HUDEP-2 (cell line): Measurements from ENCODE around the gene ACOX2.
"Not testable (repeated sequence)": the region's sequence is repeated elsewhere in the genome, so short reads cannot be mapped to it uniquely, and the experiment has no call there.

Experiments
- DNase-seq, 76 experiments: peaks; one replicate each; lab custom pipeline; 2025; ENCODE audit not compliant: unreplicated experiment in 76 of 76; lab: John Stamatoyannopoulos, UW

ACOX2 gene

DNA sequence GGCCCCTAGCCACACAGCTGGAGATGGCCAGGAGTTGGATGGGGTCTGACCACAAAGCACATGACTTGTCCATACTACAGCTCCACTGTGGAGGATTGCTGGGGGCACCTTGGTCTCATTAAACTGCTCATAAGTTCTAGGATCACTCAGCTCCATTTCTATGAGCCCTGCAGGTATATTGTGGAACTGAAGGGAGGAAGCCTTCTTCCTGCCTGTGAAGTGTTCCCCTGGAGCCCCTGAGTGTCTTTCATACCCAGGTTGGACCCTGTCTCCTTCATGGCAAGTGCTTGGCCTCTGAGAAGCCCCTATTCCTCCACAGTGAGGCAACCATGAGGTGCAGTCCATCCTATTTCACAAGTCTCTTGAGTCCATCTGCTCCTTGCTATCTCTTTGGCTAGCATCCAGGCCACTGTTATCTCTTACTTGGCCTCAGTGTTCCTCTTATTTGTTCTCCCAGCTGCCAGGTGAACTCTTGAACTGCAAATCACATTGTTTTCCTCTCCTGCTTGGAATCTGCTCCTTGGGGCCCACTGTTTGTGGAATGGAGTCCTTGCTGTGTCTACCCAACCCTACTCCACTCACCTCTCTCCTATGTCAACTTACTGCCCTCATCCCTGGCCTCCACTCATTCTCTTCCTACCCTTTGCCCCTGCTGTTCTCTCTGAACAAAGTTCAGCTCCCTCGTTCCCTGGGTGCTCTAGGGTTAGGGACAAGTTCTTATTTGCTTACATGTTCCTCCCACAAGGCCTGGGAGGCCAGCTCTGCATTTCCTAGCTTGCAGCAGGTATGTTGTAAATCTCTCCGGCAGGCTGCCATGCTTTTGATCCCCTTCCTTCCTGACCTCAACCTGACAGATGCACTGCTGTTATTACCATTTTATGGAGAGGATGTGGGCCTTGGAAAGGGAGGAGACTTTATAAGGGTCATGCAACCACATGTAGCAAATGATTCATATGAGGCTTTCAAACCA lies 1.2 kb downstream of the ACOX2 start:
- peak in 11 of 76 experiments; percentile 4 to 30 (median 11) for DNase-seq

- DNase-seq: no peak
Measured at GRCh38 chr3:58534592-58535494, 2.1 kb downstream of the ACOX2 start.

DNA sequence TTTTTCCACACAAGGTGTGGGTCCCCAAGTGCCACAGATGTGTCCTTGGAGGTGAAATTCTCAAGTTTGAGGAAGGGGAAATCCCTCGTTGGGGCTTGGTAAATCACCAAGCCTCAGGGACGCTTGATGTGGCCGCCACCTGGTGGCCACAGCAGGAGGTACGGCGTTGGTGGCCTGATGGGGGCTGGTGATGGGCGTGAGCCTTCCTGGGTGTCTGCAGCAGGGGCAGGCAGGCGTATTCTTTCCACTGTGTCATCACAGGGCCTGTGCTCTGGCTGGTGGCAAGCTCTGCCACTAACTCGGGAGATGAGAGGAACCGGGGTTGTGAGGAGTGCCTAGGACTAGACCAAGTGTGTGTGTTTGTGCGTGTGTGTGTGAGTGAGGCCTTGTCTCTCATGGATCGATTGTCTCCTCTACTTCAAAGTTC lies 4.2 kb downstream of the ACOX2 start:
- DNase-seq: peak in 64 of 76 experiments; percentile 2 to 76 (median 40)

- no peak for DNase-seq
Measured at GRCh38 chr3:58531956-58532355, 5.0 kb downstream of the ACOX2 start.

GRCh38 chr3:58531555-58531954 lies 5.4 kb downstream of the ACOX2 start:
- DNase-seq: no peak

DNA sequence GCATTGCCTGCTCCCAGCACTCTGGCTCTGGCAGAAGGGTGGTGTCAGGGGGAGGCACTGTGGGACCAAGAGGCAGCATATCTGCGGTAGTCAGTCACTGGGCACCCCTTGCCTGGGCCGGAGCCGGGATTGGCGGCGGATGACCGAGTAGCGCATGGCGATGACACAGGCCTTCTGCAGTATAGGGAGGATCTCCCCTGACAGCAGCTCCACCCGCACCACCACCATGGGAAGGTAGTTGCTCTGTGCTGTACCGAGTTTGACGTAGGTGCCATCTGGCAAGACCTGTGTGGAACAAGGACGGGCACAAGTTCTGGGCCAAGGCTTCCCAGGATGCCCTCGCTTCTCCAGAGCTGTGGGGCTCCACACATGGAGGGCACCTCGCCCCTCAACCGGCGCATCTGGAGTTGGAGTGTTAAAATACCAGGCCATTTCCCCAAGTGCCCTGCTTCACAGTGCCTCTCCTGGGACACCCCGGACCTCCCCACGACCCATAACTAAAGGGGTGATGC lies 6.6 kb downstream of the ACOX2 start:
- no peak for DNase-seq

- DNase-seq: peak in 14 of 76 experiments; percentile 7 to 47 (median 25)
Measured at GRCh38 chr3:58529516-58530353, 7.3 kb downstream of the ACOX2 start.

GRCh38 chr3:58528629-58529028 lies 8.4 kb downstream of the ACOX2 start:
- DNase-seq: peak in 12 of 76 experiments; percentile 2 to 55 (median 20)

- DNase-seq: not testable (repeated sequence)
Measured at GRCh38 chr3:58527440-58527839, 9.6 kb downstream of the ACOX2 start.

DNA sequence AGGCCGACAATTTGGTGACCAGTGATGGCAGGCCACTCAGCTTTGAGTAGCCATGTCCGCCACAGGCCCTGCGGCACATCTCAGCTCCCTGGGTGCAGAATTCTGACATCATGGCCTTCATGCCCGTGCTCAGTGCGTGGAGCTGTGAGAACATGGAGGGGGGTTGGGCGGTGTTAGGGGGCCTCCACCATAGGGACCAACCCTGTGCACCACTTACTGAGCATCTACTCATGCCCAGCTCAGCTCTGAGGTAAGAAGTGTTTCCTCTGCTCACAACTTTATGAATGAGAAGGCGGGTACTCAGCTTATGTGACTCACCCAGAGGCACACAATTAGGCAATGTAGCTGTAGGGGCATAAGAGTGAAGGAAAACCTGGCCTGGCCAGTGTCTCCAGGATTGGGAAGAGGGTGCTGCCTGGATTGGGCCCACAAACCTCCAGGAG lies 10.5 kb downstream of the ACOX2 start:
- no peak for DNase-seq

- DNase-seq: no peak
Measured at GRCh38 chr3:58524326-58524888, 12.6 kb downstream of the ACOX2 start.

GRCh38 chr3:58522759-58523425 lies 14.1 kb downstream of the ACOX2 start:
- DNase-seq: peak in 1 of 76 experiments; percentile 9

DNA sequence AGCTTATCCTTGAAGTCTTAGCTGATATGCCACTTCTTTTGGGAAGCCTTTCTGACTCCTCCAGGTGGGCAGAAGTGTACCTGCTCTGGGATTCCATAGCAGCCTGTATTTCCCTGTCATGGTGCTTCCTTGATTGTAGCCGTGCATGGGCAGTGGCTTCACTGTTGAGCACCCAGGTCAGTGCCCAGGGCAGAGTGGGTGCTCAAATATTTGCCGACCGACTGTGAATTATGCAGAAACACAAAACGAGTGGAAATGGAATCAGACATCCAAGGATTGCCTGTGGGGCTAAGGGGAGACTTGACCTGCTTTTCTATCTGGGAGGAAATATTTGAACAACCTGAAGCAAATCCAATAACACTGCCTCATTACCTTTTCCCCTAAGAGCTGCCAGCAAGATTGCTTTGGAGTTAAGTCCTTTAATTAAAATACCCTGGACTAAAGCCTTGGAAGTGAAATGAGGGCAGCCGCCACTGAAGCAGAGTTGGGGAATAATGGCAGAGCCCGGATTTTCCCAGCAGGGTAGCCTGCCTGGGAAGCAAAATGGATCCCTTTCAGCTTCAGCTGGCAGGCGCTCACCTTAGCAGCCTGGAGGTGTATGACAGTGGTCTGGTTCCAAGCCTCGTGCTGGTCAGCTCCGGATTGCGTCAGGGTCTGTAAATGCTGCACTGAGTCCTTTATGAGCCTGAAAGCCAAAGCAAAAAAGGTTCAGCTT lies 14.9 kb downstream of the ACOX2 start:
- no peak for DNase-seq

DNA sequence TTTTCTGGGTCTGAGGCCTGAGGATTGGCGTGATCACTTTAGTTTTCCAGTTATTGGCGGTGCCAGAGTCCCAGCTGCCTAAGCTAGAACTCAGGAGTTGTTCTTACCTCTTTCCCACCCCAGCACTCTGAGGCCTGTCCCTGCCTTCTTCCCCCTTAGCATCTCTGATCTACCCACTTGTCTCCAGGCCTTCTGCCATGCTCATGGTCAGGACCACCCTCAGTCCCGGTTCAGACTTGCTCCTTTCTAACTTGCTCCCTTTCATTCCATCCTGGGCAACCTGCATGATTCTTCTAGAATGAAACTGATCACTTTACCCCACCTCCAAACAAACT lies 15.7 kb downstream of the ACOX2 start:
- DNase-seq: no peak

DNA sequence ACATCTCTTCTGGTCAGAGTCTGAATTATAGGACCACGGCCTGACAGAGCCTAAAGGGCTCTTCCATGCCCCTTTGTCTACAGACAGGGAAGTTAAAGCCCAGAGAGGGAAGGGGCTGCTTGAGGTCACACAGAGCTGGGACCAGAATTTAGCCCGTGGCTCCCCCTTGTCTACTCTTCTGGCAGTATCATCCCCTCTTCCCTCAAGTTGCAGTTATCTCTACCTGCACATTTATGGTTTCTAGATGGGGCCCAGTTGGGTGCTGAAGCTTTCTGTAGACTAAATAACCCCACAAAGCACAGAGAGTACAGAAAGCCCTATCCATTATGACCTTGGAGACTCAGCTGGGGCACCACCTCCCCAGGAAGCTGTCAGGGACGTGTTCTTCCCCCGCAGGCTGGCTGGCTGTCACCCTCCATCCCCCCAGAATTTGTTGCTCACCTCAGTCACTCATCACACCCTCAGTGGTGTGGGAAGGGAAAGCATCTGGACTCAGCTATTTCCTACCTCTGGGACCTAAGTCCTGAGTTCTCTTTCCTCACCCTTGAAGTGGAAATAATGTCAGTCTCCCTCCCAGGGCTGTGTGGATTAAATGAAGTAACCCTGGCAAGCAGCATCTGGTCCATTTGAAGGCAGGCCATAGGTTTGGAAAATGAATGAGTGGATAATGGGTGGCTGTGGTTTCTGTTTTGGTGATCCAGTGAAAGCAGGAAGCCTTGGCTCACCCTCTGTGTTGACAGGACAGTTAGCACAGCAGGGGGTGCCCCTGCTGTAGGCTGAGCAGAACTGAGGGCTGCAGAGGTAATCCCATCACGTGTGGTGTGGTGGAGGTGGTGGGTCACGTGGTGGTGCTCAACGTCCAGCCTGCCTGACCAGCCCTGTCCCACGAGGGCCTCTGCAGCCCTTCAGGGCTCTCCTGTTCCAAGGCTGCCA lies 16.3 kb downstream of the ACOX2 start:
- peak in 4 of 76 experiments; percentile 10 to 23 (median 13) for DNase-seq

DNA sequence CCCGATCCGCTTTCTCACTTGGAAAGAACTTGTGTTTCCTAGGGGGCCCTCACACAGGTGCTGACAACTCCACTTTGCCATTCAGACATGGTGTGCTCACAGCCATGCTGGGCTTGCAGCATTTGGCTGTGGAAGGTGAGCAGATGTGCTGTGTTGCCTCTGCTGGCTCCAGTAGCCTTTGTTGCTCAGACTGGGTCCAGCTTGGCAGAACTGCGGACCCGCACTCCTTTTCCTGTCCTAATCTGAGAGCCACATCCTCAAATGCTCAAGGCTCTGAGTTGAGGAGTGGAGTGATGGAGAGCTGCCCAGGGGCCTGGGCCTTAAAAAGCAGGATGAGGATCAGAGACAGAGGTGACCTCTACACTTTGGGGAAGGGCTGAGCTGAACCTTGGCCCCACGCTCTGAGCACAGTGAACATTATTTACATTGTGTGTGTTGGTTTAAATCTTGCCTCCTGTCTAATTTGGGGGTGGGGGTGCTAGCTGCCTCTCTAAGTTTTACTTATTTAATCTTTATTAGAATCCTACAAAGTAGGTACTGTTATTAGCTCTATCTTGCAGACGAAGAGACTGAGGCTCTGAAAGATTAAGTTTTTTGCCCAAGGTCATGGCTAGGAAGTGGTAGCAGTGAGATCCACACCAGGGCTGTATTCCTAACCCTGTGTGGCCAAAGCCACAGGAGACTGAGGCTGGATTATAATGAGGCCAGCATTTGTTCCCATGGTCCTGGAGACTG lies 17.2 kb downstream of the ACOX2 start:
- DNase-seq: no peak

GRCh38 chr3:58518291-58518789 lies 18.6 kb downstream of the ACOX2 start:
- DNase-seq: no peak
